GM19463 (cell line): ENCODE results near the gene IL37.

Source experiments
- ATAC-seq: cut with Tn5 transposase; IDR thresholded peaks from one replicate; pipeline ENCODE4 v1.9.1; 2021; ENCODE audit warnings: mild to moderate bottlenecking, moderate library complexity; ENCODE audit not compliant: unreplicated experiment

Gene IL37

DNA sequence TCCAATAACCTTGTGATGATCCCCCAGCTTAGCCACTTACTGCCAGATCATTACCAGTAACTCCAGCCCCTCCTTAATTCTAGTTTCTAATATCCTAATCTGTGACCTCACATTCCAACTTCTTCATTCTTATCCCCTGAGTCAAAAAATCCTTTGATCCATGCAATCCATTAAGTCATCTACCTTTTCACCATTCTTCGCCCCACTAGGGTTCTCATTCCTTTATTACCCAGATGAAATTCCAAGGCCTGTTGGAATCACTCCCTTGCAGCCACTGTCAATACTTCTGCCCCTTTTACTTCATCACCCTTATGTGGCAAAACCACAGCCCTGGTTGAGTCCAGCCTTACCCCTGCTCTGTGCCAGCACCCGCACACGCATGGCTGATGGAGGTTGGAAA is 46.5 kb downstream of the IL37 start:
- no peak for ATAC-seq

DNA sequence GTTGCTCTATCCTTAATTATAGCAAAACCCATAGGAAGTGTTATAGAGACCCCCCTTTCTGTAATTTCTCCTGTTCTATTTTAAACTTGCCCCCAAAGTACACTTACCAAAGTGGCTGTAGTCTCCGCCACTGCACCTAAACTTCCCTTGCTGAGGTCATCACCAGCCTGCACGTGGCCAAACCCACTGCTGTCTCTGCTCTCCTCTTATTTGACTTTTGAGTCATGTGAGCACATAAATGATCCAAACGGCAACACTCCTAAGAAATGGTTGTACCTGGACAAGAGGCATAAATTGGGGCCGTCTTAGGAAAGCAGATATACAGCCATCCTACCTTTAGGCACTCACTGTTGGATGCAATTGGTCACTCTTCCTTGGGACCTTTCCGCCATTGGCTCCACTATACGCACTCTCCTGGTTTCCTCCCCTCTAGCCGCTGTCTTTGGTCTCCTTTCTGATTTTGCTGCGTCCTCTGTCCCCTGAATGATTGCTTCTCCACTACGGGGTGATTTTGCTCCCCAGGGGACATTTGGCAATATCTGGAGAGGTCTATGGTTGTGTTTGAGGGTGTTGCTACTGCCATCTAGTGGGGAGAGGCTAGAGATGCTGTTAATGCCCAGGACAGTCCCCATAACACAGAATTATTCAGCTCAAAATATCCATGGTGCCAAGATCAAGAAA is 47.6 kb downstream of the IL37 start:
- ATAC-seq: no peak

DNA sequence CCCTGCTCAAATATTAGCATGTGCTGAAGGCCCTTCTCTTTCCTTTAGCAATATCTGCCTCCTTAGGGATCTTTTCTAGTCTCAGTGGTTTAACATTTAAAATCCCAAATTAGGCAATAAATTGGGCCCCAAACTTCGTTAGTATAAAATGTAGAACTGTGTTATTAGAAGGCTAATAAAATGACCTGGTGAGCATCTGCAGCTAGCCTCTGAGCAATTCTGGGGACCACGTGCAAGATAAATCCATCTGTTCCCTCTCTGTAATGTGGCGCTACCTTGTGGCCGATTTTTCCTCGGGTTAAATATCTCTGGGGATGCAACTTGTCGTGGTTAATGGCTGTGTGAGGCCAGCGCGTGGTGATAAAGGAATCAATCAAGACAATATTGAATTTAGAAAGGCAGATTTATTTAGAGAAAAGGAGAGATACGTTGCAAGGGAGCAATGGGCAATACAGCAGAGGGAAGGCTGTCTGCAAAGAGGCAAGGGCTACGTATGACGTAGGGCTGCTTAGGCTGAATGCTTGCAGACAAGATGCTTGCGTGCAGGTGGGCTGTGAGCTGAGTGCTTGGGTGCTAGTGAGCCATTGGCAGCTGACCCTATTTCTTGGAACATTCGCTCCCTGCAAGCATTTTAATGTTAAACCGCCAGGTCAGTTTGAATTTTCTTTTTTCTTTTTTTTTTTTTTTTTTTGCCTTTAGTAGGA is 48.3 kb downstream of the IL37 start:
- no peak for ATAC-seq

DNA sequence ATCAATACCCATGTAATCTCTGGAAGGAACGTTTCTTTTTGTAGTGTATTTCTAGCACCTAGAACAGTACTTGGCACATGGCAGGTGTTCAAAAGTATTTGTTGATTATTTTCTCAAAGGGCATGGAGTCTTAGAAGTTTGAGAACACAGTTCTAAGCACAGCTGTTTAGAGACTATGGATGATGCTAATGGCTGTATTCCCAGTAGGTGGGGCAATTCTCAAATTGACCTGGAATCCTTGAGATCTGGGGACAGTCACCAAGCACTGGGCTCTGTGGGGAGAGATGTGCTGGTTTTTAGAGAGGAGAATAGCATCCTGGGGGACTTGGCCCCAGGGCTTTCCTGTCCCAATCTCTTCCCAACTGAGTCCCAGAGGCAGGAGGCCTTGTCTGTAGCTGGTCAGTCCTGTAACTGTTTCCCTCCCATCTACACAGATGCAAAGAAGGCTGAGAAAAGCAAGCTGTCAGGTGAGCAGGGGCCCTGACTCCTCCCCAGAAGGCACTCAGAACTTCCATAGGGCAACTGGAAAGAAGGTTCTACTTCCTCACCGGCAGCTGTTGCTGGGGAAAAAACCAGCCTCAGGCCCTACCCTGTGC is 49.4 kb downstream of the IL37 start:
- ATAC-seq: no peak

DNA sequence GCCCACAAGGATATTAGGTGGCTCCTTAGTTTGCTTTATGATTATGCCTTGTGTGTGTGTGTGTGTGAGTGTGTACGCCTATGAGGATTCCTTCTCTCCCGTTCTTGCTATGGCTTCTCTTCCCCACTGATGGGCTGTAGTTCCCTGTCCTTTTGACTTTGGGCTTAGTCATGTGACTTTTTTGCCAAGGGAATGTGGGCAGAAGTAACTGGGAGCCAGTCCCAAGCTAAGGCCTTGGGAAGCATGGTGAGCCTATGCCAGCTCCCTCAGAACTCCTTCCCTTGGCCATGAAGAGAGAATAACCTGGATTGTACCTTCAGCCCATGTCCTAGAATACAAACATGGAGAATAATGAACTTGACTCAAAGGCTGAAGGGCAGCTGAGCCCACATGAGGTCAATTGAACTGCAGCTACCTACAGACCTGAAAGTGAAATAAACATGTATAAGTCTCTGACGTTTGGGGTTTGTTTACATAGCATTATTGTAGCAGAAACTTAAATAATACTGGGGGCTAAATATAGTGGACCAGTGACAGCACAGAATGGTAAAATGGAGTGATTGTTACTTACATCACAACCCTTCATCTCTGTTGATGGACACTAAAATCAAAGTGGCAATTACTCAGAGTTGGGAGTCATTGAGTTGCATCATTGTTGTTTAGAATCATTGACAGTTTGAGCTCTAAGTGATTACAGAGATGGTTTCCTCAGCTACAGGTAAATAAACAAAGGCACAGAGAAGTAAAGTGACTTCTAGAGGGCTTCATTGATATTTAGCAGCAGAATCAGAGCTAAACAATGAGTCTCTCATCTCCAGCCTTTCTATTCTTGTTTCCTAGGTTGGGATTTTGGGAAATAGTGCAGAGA is 51.6 kb downstream of the IL37 start:
- ATAC-seq: no peak

DNA sequence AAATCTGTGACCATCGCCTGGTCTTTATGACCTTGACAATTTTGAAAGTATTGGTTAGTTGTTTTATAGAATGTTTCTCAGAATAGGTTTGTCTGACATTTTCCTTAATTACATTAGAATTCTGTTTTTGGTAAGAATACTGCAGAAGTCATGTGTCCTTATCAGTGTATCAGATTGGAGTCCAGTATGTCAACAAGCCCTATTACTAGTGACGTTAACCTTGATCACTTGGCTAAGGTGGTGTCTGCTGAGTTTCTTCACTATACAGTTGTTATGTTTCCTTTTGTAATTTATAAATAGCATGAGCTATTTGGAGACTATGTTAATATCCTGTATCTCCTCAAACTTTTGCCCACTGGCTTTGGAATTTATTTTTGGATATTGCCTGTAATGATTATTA is 56.1 kb downstream of the IL37 start:
- ATAC-seq: no peak
